Measurements from ENCODE around the gene TMEM123.

TMEM123 gene

DNA sequence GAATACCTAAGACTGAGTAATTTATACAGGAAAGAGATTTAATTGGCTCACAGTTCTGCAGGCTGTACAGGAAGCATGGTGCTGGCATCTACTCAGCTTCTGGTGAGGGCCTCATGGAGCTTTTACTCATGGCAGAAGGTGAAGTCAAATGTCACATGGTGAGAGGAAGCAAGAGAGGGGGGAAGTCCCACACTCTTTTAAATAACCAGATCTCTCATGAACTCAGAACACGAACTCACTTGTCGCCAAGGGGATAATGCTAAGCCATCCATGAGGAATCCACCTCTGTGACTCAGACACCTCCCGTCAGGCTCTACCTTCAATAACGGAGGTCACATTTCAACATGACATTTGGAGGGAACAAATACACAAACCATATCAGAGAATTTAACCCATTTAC is 63.3 kb downstream of the TMEM123 start:
- H3K9me3 ChIP-seq (ENCODE audit: insufficient read depth, low read depth, low read length): no peaks in the 10 kb centered on the region; the same call in 1 of the 2 replicates
- no peak overlapping the region for H2AFZ ChIP-seq (ENCODE audit: low read length)
- peaks cover 14% of the 10 kb centered on the region; the same call in 1 of the 2 replicates for H3K36me3 ChIP-seq (ENCODE audit: insufficient read depth, low read length)
- H3K4me1 ChIP-seq (ENCODE audit: insufficient read depth, low read length, poor library complexity, severe bottlenecking): peaks cover 21% of the 10 kb centered on the region
- no peaks in the 10 kb centered on the region for H3K79me2 ChIP-seq (ENCODE audit: insufficient read depth, low read length)
- no peaks in the 10 kb centered on the region for H4K20me1 ChIP-seq (ENCODE audit: insufficient read depth, low read length, poor library complexity, severe bottlenecking)
- H3F3A ChIP-seq (ENCODE audit: low read depth): no peaks in the 10 kb centered on the region
- no peak overlapping the region for H3K4me2 ChIP-seq (ENCODE audit: low read depth, low read length, poor library complexity, severe bottlenecking)
- TF ChIP-seq CTCF (conservative IDR thresholded peaks at IDR 0.05; ENCODE audit: low read length) (no peak), EZH2phosphoT487 (IDR thresholded peaks at IDR 0.05; ENCODE audit: borderline replicate concordance) (no peak)
- H3K9me2 ChIP-seq (replicated peaks; ENCODE audit: low read depth, low read length): no peaks in the 10 kb centered on the region
- no peak overlapping the region for H3K9ac ChIP-seq (ENCODE audit: low read depth, low read length, poor library complexity, severe bottlenecking)
- no peak overlapping the region for H3K4me3 ChIP-seq (ENCODE audit: low read length, poor library complexity, severe bottlenecking)
- no peaks in the 10 kb centered on the region for H3K27me3 ChIP-seq (ENCODE audit: insufficient read depth, low read length, poor library complexity, severe bottlenecking)

GRCh38 chr11:102387043-102387781 is 65.4 kb downstream of the TMEM123 start:
- no peaks in the 10 kb centered on the region for H3K27me3 ChIP-seq (ENCODE audit: insufficient read depth, low read length, poor library complexity, severe bottlenecking)
- H3K4me3 ChIP-seq (ENCODE audit: low read length, poor library complexity, severe bottlenecking): no peak overlapping the region
- peaks cover 21% of the 10 kb centered on the region for H3K4me1 ChIP-seq (ENCODE audit: insufficient read depth, low read length, poor library complexity, severe bottlenecking)
- no peaks in the 10 kb centered on the region; the same call in 1 of the 2 replicates for H3K9me3 ChIP-seq (ENCODE audit: insufficient read depth, low read depth, low read length)
- H3F3A ChIP-seq (ENCODE audit: low read depth): no peaks in the 10 kb centered on the region
- no peak for TF ChIP-seq EZH2phosphoT487 (IDR thresholded peaks at IDR 0.05; ENCODE audit: borderline replicate concordance)
- TF ChIP-seq CTCF (conservative IDR thresholded peaks at IDR 0.05; ENCODE audit: low read length): no peak
- no peaks in the 10 kb centered on the region for H3K9me2 ChIP-seq (replicated peaks; ENCODE audit: low read depth, low read length)
- H3K4me2 ChIP-seq (ENCODE audit: low read depth, low read length, poor library complexity, severe bottlenecking): peak overlapping the region; percentile 36
- H3K79me2 ChIP-seq (ENCODE audit: insufficient read depth, low read length): no peaks in the 10 kb centered on the region
- no peak overlapping the region for H3K9ac ChIP-seq (ENCODE audit: low read depth, low read length, poor library complexity, severe bottlenecking)
- no peak overlapping the region for H2AFZ ChIP-seq (ENCODE audit: low read length)
- H4K20me1 ChIP-seq (ENCODE audit: insufficient read depth, low read length, poor library complexity, severe bottlenecking): no peaks in the 10 kb centered on the region
- 0 out of 2 replicates have a peak, but pooled peaks cover 6% of the 10 kb centered on the region for H3K36me3 ChIP-seq (ENCODE audit: insufficient read depth, low read length)

- TF ChIP-seq EZH2phosphoT487 (IDR thresholded peaks at IDR 0.05; ENCODE audit: borderline replicate concordance) (no peak), CTCF (conservative IDR thresholded peaks at IDR 0.05; ENCODE audit: low read length) (no peak)
- H3K27me3 ChIP-seq (ENCODE audit: insufficient read depth, low read length, poor library complexity, severe bottlenecking): no peaks in the 10 kb centered on the region
- no peaks in the 10 kb centered on the region; the same call in 1 of the 2 replicates for H3K9me3 ChIP-seq (ENCODE audit: insufficient read depth, low read depth, low read length)
- no peaks in the 10 kb centered on the region for H3F3A ChIP-seq (ENCODE audit: low read depth)
- no peaks in the 10 kb centered on the region for H4K20me1 ChIP-seq (ENCODE audit: insufficient read depth, low read length, poor library complexity, severe bottlenecking)
- peaks cover 13% of the 10 kb centered on the region; the same call in 1 of the 2 replicates for H3K36me3 ChIP-seq (ENCODE audit: insufficient read depth, low read length)
- no peak overlapping the region for H2AFZ ChIP-seq (ENCODE audit: low read length)
- peaks cover 21% of the 10 kb centered on the region for H3K4me1 ChIP-seq (ENCODE audit: insufficient read depth, low read length, poor library complexity, severe bottlenecking)
- no peaks in the 10 kb centered on the region for H3K9me2 ChIP-seq (replicated peaks; ENCODE audit: low read depth, low read length)
- H3K79me2 ChIP-seq (ENCODE audit: insufficient read depth, low read length): no peaks in the 10 kb centered on the region
- H3K4me3 ChIP-seq (ENCODE audit: low read length, poor library complexity, severe bottlenecking): no peak overlapping the region
- H3K9ac ChIP-seq (ENCODE audit: low read depth, low read length, poor library complexity, severe bottlenecking): no peak overlapping the region
- peak overlapping the region; percentile 36 for H3K4me2 ChIP-seq (ENCODE audit: low read depth, low read length, poor library complexity, severe bottlenecking)
Measured at GRCh38 chr11:102386136-102386734, 66.3 kb downstream of the TMEM123 start.

Measured in Loucy (cell line).